GM12874 (cell line): Measurements from ENCODE around the gene SLC10A1.

Experiments used
- TF ChIP-seq, protein P1 (sequence below): IDR thresholded peaks from 2 replicates; pipeline ENCODE4 v1.5.1; 2011; ENCODE audit warnings: low read depth, mild to moderate bottlenecking, control low read depth, low read length, moderate library complexity; ENCODE audit not compliant: insufficient read depth

SLC10A1 gene

DNA sequence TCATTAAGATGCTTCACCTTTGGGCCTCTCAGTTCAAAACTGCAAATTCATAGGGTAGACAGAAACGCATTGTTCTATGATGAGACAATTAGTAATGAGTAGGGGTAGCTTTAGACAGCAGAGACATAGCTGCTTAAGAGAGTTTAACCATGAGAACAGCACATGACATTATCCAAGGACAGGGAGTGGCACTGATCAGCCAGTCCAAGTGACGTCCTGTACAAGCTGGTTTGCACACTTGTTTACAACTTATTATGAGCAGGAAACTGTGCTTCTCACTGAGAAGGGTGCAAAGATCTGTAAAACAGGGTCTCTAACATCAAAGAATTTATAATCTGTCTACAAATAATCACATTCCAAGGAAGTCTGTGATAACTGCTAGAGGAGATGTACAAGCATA lies 41.3 kb downstream of the SLC10A1 start:
- TF ChIP-seq, protein P1, sequence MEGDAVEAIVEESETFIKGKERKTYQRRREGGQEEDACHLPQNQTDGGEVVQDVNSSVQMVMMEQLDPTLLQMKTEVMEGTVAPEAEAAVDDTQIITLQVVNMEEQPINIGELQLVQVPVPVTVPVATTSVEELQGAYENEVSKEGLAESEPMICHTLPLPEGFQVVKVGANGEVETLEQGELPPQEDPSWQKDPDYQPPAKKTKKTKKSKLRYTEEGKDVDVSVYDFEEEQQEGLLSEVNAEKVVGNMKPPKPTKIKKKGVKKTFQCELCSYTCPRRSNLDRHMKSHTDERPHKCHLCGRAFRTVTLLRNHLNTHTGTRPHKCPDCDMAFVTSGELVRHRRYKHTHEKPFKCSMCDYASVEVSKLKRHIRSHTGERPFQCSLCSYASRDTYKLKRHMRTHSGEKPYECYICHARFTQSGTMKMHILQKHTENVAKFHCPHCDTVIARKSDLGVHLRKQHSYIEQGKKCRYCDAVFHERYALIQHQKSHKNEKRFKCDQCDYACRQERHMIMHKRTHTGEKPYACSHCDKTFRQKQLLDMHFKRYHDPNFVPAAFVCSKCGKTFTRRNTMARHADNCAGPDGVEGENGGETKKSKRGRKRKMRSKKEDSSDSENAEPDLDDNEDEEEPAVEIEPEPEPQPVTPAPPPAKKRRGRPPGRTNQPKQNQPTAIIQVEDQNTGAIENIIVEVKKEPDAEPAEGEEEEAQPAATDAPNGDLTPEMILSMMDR, result no peak

- TF ChIP-seq, protein P1, result no peak
These were observed 41.7 kb downstream of the SLC10A1 start for GRCh38 chr14:69755296-69755695.

DNA sequence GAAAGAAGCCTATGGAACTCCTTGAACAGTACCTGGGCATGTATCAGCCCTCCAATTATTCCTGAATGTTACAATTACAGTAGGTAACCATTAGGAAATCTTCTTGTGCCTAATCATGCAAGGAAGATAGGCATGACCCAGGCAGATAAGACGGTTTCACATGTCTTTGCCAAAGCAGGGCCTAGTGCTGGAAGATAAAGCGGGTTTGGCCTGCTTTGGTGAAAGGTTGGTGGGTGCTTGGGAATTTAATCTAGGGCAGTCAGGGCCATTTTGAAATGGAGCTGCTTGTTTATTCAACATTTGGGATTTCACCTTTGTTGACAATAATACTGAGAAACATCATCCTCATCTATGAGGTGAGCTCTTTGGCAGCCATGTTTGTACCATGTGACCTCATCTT lies 42.6 kb downstream of the SLC10A1 start:
- TF ChIP-seq, protein P1, result no peak

GRCh38 chr14:69753860-69754259 lies 43.2 kb downstream of the SLC10A1 start:
- TF ChIP-seq, protein P1, result no peak

DNA sequence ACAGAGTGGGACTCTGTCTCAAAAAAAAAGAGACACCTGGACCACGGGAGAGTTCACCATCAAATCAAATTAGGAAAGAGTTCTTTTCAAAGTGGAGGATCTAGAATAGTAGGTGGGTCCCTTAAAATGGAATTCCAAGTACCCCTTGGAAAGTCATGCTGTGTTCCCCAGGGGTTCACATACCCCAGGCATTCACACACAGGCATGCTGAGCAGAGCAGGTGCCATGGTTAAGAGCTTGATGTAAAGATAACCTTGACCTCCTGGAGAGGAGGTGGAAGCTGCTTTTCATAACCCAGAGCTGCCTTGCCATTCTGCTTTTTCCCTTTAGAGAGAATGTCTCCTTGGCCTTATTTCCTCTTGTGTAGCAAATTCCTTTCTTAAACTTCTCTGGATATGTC lies 44.3 kb downstream of the SLC10A1 start:
- TF ChIP-seq, protein P1, result no peak

DNA sequence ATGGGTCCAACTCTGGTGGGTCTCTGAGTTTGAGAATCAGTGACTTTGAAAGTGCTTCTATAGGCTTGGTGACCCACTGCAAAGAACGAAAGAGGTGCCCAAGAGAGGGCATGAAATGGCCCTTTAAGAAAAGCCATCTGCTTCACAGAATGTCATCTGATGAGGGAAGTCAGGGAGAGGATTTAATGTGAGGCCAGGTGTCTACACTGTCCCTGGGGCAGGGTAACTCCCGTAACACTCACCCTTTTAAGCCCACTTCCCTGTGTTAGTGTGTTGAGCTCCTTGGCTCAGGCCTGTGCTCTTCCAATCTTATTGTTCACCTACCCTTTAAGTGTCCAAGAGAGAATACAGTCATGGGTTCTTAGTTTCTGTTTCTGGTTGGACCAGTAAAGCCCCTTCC lies 46.5 kb downstream of the SLC10A1 start:
- TF ChIP-seq, protein P1, result no peak

GRCh38 chr14:69749956-69750355 lies 47.1 kb downstream of the SLC10A1 start:
- TF ChIP-seq, protein P1, result no peak

DNA sequence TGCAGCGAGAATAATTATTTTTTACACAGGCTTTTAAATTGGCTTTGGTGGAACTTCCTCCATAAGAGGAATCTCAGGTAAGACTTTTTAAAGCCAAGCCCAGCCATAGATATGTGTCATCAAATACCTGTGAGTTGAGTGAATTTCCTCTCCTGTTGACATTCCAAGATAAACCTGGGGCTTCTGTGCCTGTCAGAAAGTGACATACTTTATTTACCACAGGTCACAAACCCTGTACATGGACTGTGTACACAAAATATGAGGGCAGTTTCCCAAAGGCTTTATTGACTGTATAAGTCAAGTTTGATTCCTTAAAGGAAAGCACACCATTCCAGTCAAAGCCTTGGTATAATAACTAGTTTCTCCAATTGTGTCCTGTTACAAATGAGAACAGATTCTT lies 56.0 kb downstream of the SLC10A1 start:
- TF ChIP-seq, protein P1, result no peak
